Stimulated activated CD4-positive, alpha-beta T cell treated with anti-CD3 and anti-CD28 coated beads, Interleukin-12 subunit alpha, Interleukin-12 subunit beta, amount 100 ng/mL, for 4 hours (primary cell): ENCODE results near the gene HS6ST3.

Source experiments
- DNase-seq: peaks from one replicate; pipeline ENCODE4 v3.0.0-alpha.2; 2020

HS6ST3 gene

GRCh38 chr13:96809366-96810096, 719.6 kb downstream of the HS6ST3 start:
- DNase-seq = no peak

DNA sequence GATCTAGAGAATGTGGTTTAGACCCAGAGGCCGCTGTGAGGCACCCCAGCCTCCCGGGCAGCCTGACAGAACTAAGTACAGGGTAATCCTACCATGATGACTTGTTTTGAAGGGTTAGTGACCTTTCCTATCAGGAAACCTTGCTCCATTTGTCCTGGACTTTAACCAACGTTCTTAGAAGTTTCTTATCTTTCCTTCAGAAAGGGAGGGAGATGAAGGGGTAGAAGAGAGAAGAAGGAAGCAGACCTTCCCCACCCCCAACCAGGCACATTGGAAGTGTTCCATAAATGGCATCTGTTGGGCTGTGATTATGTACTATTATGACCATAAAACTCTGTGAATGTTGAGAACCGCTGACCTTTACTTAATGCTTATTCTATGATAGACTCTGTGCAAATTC, 720.2 kb downstream of the HS6ST3 start:
- DNase-seq = no peak

- no peak for DNase-seq
These were observed 721.1 kb downstream of the HS6ST3 start for GRCh38 chr13:96811049-96811448.

GRCh38 chr13:96816261-96816660, 726.4 kb downstream of the HS6ST3 start:
- DNase-seq = no peak

- DNase-seq = no peak
These were observed 727.0 kb downstream of the HS6ST3 start for GRCh38 chr13:96816874-96817273.

- no peak for DNase-seq
These were observed 727.5 kb downstream of the HS6ST3 start for GRCh38 chr13:96817336-96817941.

DNA sequence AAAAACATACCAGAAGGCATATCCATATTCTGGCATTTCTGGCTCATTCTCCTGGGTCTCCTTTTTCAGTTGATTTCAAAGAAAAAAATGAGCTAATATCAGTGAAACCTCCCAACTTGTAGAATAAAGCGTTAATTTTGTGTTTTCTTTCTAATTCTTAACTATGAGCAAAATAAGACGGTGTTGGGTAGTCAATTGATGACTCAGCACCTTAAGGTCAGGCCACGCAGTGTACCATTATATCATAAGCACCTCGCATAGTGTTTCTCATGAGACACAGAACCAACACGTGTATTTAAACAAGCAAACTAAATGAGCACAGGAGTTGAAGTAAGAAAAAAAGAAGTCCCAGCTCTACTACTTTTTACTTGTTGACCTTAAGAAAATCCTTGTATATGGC, 729.5 kb downstream of the HS6ST3 start:
- DNase-seq = no peak

DNA sequence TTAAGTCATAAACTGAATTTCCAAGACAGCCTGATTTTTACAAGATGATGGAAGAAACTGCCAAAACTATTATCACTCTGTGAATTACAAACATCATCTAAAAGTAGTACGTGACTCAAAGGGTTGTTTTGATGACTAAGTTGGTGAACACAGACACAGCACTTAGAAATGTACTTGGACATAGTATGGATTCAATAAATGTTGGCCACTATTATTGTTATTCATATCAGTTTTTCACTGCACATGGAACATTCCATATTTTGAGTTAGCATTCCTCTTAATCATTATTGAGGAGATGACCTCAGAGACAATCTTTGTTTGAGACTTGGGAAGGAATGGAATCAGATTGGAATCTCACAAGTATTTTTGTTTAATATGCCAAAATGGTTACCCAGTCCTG, 731.5 kb downstream of the HS6ST3 start:
- DNase-seq = no peak

DNA sequence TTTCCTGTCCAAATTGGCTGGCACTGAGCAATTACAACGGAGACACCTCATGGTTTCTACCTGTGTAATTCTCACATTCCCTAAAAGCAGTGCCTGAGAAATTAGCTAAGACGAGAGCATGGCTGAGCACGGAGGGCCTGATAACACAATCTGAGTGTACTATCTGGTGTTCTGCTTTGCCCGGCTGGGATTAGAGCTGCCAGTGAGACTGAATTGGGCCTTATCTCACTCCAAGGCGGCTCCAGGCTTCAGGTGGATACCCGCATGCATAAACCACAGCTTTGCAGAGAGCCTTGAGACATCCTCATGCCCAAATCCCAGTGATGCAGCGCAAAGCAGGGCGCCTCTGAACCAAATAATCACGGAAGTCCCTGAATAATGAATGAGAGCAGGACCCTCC, 732.1 kb downstream of the HS6ST3 start:
- no peak for DNase-seq

- DNase-seq = no peak
These were observed 733.0 kb downstream of the HS6ST3 start for GRCh38 chr13:96822895-96823294.

DNA sequence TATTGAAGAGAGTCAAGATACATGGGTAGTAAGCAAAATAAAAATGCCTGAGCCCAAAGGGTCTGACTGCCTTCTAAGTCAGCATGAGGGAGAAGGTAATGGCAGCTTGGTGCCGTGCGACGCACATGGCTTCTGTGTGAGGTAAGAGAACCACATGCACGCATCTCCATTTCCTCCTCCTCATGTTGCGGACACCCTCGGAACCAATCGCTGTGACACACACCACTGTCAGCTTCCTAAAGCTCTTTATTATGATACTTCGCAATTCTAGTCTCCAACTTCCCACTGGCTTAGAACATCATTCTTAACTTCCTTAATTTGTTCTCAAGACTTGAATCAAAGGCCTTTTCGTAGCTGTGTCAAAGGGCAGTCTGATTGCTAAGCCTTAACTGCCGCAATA, 734.2 kb downstream of the HS6ST3 start:
- no peak for DNase-seq

DNA sequence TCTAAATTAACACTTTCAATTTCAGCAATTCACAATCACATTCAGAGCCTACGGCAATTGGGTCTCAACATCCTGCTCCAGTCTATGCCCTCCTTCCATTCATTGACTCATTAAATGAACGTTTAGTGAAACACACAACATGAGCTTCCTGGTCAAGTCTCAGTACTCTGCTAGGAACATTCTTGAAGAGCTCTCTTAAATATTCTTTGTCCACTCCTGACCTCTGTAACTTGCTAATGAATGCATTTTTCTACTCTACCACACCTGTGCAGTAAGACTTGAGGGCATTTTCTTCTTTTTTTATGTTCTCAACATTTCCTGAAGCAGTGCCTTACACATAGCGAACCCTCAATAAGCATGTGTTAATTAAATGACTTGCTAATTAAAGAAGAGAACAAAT, 735.7 kb downstream of the HS6ST3 start:
- DNase-seq = no peak

DNA sequence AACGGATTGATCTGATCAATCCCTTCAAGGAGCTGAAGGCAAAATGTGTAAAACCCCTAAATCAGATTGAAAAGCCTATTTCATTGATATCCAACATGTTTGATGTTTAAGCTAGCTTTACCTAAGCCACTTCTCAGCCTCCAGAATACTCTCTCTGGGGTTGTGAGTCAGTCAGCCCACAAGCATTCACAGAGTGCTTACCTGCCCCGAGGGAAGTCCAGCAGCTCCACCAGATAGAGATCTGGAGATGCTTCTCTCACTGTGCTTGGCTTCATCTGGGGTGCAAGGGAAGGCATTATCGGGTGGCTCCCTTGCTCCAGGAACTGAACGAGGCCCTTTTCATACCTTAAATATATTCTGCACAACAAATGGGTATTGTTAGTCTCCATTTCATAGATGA, 744.7 kb downstream of the HS6ST3 start:
- DNase-seq = no peak

GRCh38 chr13:96835546-96835945, 745.6 kb downstream of the HS6ST3 start:
- no peak for DNase-seq

GRCh38 chr13:96836733-96837132, 746.8 kb downstream of the HS6ST3 start:
- no peak for DNase-seq

- DNase-seq = no peak
These were observed 747.9 kb downstream of the HS6ST3 start for GRCh38 chr13:96837809-96838208.

DNA sequence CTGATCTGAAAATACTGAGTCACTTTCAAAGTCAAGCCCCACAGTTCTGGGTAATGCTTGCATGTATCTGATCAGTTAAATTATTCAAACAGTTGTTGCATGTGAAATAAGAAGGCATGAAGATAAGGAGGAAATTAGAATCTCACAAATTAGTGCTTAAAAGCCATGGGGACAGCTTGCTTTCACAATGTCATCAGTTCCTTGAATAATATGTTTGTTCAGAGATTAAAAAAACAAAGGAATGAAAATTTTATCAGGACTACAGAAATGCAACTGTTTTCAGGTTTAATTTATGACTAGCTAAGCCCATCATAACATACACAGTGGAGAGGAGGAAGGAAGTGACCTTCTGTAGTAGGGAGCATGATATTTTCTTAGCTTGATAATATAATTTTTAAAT, 754.3 kb downstream of the HS6ST3 start:
- no peak for DNase-seq

- no peak for DNase-seq
These were observed 754.7 kb downstream of the HS6ST3 start for GRCh38 chr13:96844616-96845015.

GRCh38 chr13:96848286-96848685, 758.4 kb downstream of the HS6ST3 start:
- no peak for DNase-seq

GRCh38 chr13:96849091-96849490, 759.2 kb downstream of the HS6ST3 start:
- no peak for DNase-seq

DNA sequence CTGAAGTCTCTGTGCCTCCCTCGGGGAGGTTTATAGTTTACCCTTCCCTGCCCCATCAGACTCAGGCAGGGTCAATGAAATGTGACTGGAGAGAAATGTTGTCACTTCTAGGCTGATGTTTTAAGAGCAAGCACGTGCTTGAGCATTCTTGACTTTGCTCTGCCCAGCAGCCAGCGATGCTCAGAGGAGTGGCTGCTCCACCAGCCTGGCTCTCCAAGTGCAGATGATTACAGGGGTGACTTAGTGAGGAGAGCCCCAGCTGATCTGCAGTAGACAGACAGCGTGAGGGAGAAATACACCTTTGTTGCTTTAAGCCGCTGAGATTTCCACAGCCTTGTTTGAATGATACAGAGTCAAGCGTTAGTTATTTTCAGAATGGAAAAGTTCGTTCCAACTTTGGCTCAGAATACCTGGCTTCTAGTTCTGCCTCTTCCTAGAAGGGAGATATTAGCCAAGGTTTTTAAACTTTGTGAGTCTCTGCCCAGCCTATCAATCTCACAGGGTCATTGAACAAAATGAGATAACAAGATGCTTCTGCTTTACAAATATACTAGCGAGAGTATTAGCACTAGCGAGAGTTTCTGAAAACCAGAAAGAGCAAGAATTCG, 760.7 kb downstream of the HS6ST3 start:
- DNase-seq = no peak

GRCh38 chr13:96851856-96852445, 762.0 kb downstream of the HS6ST3 start:
- DNase-seq = no peak

GRCh38 chr13:96858133-96858826, 768.4 kb downstream of the HS6ST3 start:
- no peak for DNase-seq
